ENCODE data around the gene NEIL3. TPM values are rescaled to one million over a fixed set of nuclear protein-coding genes. Genes with fewer than 3 reads are reported as not detected.

The NEIL3 gene
- total RNA-seq, 1 experiment from 2014 or later: 18.1 TPM

DNA sequence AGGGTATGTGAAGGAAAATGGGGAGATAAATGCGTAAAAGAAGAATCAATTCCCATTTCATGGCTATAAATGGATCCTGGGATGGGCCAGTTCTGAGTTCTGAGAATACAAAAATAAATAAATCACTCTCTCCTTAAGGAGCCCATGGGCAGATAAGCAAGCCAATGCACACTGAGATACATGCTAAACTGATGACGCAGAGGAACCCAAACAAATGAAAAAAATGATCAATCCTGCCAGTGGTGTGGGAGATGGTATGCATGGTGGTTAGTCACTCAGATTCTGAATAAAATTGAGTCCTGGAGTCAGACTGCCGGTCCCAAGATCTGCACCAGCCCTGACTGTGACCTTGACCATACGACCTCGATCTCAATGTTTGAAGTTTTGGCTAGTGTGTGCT is 59.7 kb downstream of the NEIL3 start:
- no peak overlapping the region for H3K4me3 ChIP-seq (replicated peaks in 1 of 2; ENCODE audit: low read depth in 1 of 2, low read length in 2 of 2)
- no peaks in the 10 kb centered on the region for H3K27me3 ChIP-seq (ENCODE audit: insufficient read depth, low read length)
- H3K9me2 ChIP-seq (ENCODE audit: insufficient read depth): no peaks in the 10 kb centered on the region
- H3K79me2 ChIP-seq (ENCODE audit: insufficient read depth, low read length): no peaks in the 10 kb centered on the region
- TF ChIP-seq ELF1 (IDR thresholded peaks at IDR 0.05; ENCODE audit: borderline replicate concordance, low read depth) (no peak), ZNF274 (IDR thresholded peaks at IDR 0.05; ENCODE audit: low read depth, low read length) (no peak), SIN3A (IDR thresholded peaks at IDR 0.05; ENCODE audit: low read depth) (no peak), EZH2phosphoT487 (IDR thresholded peaks at IDR 0.05; ENCODE audit: borderline replicate concordance) (no peak), ZBTB33 (IDR thresholded peaks at IDR 0.05; ENCODE audit: extremely low read depth, insufficient replicate concordance, low read length) (no peak), RAD21 (IDR thresholded peaks at IDR 0.05; ENCODE audit: low read depth) (no peak), EGR1 (IDR thresholded peaks at IDR 0.05; ENCODE audit: low read depth) (no peak), POLR2A (IDR thresholded peaks at IDR 0.05; ENCODE audit: borderline replicate concordance, extremely low read depth, insufficient read depth, insufficient read length) (no peak), EZH2 (IDR thresholded peaks at IDR 0.05) (no peak), CTCF (IDR thresholded peaks at IDR 0.05 in 2 of 3, conservative IDR thresholded peaks at IDR 0.05 in 1 of 3; ENCODE audit: borderline replicate concordance in 1 of 3, insufficient read depth in 1 of 3, low read depth in 2 of 3, low read length in 2 of 3) (no peak), POLR2AphosphoS5 (IDR thresholded peaks at IDR 0.05; ENCODE audit: low read depth, low read length) (no peak), CEBPB (IDR thresholded peaks at IDR 0.05; ENCODE audit: low read depth) (no peak), REST (IDR thresholded peaks at IDR 0.05; ENCODE audit: low read depth) (no peak), ZFX (IDR thresholded peaks at IDR 0.05) (no peak), JUND (IDR thresholded peaks at IDR 0.05) (no peak), CBX3 (IDR thresholded peaks at IDR 0.05; ENCODE audit: low read depth) (no peak), SP1 (IDR thresholded peaks at IDR 0.05; ENCODE audit: low read depth) (no peak)
- TF ChIP-seq, protein P1, sequence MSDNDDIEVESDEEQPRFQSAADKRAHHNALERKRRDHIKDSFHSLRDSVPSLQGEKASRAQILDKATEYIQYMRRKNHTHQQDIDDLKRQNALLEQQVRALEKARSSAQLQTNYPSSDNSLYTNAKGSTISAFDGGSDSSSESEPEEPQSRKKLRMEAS (IDR thresholded peaks at IDR 0.05): no peak
- ChIA-PET CTCF (no interaction called here), POLR2A (no interaction called here), RAD21 (ENCODE audit: low non-redundant PET in 1 of 2, low total read pairs in 2 of 2, uncharacterized antibody in 2 of 2, unreplicated experiment in 2 of 2) (no interaction called here)
- H3K9ac ChIP-seq (ENCODE audit: low read length): no peak overlapping the region
- intact Hi-C loops (cut with micrococcal nuclease): no loop called here
- H3K4me2 ChIP-seq (ENCODE audit: low read length): no peak overlapping the region
- H3K27ac ChIP-seq (ENCODE audit: low read depth, low read length): no peak overlapping the region
- ATAC-seq (no peak), DNase-seq (ENCODE audit: low read depth, low spot score) (no peak)
- no peak overlapping the region for H2AFZ ChIP-seq (ENCODE audit: low read depth, low read length, poor library complexity, severe bottlenecking)
- no TSS peak for BruUV-seq (replicated peaks)
- H4K20me1 ChIP-seq (ENCODE audit: insufficient read depth): no peaks in the 10 kb centered on the region
- H3K36me3 ChIP-seq (ENCODE audit: control insufficient read depth in 1 of 2, insufficient read depth in 2 of 2, low read length in 2 of 2): no peaks in the 10 kb centered on the region
- H3K9me3 ChIP-seq (ENCODE audit: control insufficient read depth in 1 of 2, insufficient read depth in 1 of 2, low read depth in 1 of 2, low read length in 2 of 2): no peaks in the 10 kb centered on the region
- no peaks in the 10 kb centered on the region for H3K4me1 ChIP-seq (ENCODE audit: control insufficient read depth in 1 of 2, insufficient read depth in 2 of 2, low read length in 2 of 2)

Data from HCT116 (cell line).